Posterior vena cava (tissue), 2 donors: ENCODE results near the gene TMTC1. TPM values are rescaled to one million over a fixed set of nuclear protein-coding genes. Genes with fewer than 3 reads are reported as not detected.

Source experiments
- DNase-seq: peaks from one replicate; pipeline ENCODE4 v3.0.0-alpha.2; 2020; ENCODE audit warnings: low spot score
- intact Hi-C, 2 donors: fragments of 100-400 bp; cut with DNase I; formaldehyde crosslinking; loops; one replicate each; pipeline versions ENCODE4 v1.14.1 to v1.14.2; 2022 to 2023
- total RNA-seq, 2 donors: library from RNA; stranded (reverse); fragmentation: NEBNext Ultra II Directional; extraction: Animal tissue kit (Norgen Biotek cat#: 25700); gene quantifications; one replicate each; pipeline ENCODE4 v1.2.1, GENCODE V29; 2021
- donor health status: DM: yes; HTN: yes; CAD: no.
- donor health status: DM: yes; HTN: yes; CAD: no.

TMTC1 gene
- total RNA-seq, 2 donors from 2014 or later: 54.7 to 63.8 TPM

GRCh38 chr12:29750131-29750927 lies 33.4 kb downstream of the TMTC1 start:
- no peak for DNase-seq
- intact Hi-C loops: no loop called here

DNA sequence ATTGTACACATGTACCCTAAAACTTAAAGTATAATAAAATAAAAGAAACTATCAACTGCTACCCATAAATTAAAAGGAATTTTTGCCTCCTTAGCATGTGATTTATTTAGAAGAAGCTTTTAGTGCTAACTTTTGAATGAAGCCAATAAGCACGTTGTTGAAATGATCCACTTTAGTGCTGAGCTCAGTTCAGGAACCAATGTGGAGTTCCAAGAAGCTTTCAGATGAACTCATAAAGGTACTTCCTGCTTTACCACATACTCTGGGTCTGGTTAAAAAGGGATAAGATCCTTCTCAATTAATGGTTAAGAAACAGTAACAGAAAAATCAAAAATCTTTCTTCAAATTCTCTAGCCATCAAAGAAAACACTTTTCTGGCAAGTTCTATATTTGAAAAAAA lies 39.4 kb downstream of the TMTC1 start:
- intact Hi-C loops: no loop called here
- DNase-seq: no peak

DNA sequence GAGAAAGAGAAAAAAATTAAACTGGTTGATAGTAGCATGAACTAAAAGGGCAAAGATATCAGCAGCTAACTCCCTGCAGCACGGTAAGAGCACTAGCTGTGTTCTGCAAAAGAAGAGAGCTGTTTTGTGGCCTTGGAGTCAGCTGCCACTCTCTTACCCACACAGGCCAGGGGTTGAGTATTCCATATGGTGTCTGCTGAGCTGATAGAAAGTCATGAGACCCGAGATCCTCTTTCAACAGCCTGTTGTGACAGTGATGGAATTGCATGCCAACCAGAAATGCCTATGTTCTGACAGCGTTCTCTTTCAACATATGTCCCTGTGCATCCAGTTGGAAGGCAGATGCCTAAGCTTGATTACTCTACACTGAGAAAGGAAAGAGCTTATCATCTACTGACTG lies 39.9 kb downstream of the TMTC1 start:
- DNase-seq: no peak
- intact Hi-C loops: loop anchor here in 1 of 2 donors (2.0 kb wide), 1 partner anchor 17 kb away; no protein-coding TSS in a partner anchor

DNA sequence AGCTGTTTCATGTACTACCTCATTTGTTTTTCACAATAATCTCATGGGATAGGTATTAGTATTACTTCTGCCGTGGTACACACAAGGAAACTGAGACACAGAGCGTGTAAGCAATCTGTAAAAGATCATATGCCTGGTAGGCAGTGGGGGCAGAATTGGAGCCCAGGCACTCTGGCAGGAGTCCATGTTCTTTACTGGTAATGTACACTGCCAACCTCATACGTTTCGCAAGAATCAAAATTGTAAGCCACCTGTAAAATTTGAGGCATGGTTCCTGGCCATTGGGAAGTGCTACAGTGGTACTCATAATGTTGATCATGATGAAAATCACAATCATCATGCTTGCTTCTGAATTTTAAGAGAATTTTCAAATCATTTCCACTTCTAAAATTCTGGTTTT lies 40.7 kb downstream of the TMTC1 start:
- intact Hi-C loops: loop anchor here in 1 of 2 donors (2.0 kb wide), 1 partner anchor 18 kb away; no protein-coding TSS in a partner anchor
- DNase-seq: no peak

GRCh38 chr12:29742646-29743045 lies 41.1 kb downstream of the TMTC1 start:
- DNase-seq: no peak
- intact Hi-C loops: loop anchor here in 1 of 2 donors (2.0 kb wide), 1 partner anchor 18 kb away; no protein-coding TSS in a partner anchor

GRCh38 chr12:29741342-29742241 lies 42.1 kb downstream of the TMTC1 start:
- intact Hi-C loops: loop anchor here (2.0 kb wide), 2 partner anchors 19 to 45 kb away; no protein-coding TSS in a partner anchor
- no peak for DNase-seq

DNA sequence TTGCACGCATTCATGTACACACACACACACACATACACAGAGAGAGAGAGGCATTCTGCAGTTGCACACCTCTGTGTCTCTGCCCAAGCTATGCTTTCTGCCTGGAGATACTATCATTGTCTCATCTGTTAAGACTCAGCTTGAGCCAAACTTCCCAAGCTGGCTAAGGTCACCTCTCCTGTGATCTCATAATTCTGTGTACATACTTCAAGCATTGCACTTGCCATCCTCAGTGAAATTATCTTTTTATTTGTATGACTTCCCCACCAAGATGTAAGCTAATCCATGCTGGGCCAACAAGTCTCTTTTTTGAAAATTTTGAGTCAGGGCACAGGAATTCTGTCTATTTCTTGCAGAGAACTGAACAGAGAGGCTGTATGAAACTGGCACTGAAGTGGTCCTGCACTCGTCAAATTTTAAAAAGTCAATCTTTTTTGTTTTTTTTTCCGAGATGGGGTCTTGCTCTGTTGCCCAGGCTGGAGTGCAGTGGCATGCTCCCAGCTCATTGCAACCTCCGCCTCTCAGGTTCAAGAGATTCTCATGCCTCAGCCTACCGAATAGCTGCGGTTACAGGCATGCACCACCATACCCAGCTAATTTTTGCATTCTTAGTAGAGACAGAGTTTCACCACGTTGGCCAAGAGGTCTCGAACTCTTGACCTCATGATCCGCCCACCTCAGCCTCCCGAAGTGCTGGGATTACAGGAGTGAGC lies 44.3 kb downstream of the TMTC1 start:
- no peak for DNase-seq
- intact Hi-C loops: no loop called here

GRCh38 chr12:29738365-29738764 lies 45.4 kb downstream of the TMTC1 start:
- intact Hi-C loops: no loop called here
- no peak for DNase-seq

DNA sequence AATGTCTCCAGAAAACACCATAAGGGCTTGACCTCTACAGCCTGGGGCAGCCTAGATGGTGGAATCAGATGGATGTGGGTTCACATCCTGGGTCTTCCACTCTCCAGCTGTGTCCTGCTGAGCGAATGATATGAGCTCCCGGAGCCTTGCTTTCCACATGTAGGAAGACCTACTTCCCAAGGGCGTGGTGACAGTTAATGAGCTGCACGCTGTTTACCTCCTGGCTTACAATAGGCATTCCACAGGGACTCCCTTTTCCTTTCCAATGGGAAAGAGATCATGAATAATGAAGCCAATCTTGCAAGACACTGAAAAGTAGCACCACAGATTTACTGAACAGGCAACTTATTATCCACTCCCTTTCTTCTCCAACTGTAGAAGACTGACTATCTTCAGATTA lies 46.1 kb downstream of the TMTC1 start:
- DNase-seq: no peak
- intact Hi-C loops: no loop called here

GRCh38 chr12:29735604-29736003 lies 48.1 kb downstream of the TMTC1 start:
- DNase-seq: no peak
- intact Hi-C loops: no loop called here

DNA sequence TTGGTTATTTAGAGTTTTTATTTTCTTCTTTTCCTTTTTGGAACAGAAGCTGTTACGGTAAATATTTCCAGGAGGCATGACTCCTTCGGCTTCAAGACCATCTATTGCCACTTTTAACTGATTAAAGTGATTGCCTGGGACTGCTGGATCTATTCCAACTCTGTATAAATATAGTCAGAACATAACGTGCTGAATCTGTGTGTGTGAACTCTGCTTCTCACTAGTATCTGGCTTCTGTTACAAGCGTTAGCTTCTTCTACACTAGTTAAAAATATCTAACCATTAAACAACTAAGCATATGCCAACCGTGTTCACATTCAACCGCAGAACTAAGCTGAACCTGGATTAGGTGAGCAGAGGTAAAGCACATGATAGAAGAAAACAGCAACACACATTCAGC lies 49.0 kb downstream of the TMTC1 start:
- intact Hi-C loops: no loop called here
- no peak for DNase-seq

DNA sequence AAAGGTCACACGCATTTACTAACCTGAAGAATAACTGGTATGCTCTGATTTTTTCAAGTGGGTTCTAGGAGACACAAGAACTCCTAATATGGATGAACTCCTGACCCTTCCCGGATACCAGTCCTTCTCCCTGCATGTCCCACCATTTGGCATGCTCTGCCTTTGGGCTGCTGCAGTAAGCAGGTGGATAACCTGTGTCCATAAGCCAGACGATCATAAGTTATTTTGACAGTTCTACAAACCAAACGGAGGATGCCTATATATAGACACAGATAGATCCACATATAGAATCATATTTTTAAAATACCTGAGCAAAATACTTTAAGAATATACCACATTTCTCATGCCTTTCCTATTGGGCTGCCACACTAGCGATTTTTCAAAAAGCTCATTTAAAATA lies 49.4 kb downstream of the TMTC1 start:
- intact Hi-C loops: no loop called here
- DNase-seq: no peak

DNA sequence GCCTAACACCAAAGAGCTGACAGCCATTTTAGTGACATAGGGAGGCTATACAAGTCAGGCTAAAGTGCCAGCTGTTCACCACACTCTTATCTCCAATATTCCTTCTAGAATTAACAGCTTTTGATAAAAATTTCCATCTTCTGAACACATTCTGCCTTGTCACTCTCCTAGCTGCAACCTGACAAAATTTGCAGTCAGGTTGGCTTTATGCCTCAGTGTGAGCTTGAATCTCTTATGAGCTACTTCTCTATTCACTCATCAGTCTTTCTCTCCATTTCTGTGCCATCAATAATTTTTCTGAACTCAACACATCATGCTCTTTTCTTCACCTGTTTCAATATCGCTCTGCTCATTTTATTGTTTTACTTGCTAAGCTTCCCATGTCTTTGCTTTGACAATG lies 50.2 kb downstream of the TMTC1 start:
- DNase-seq: no peak

DNA sequence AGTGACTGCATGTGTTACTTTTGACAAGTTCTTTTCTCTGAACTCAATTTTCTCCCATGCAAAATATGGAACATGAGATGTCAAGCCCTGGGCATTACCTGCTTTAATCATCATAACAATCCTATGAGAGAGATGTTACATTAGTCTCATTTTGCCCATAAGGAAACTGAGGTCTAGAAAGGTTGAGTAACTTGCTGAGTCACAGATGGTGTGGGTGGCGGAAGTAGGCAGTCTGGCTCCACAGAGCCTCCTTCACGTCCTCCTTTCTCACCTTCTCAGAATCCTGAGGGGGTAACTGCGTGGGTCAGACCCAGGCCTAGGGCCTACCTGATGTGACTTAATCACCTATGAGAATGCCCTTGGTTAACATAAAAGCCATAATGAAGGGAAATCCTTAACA lies 50.7 kb downstream of the TMTC1 start:
- DNase-seq: no peak
- intact Hi-C loops: no loop called here

More for the DNA sequence above, 50.2 kb downstream of the TMTC1 start:
- intact Hi-C loops: no loop called here

GRCh38 chr12:29732593-29732992 lies 51.1 kb downstream of the TMTC1 start:
- no peak for DNase-seq
- intact Hi-C loops: no loop called here

DNA sequence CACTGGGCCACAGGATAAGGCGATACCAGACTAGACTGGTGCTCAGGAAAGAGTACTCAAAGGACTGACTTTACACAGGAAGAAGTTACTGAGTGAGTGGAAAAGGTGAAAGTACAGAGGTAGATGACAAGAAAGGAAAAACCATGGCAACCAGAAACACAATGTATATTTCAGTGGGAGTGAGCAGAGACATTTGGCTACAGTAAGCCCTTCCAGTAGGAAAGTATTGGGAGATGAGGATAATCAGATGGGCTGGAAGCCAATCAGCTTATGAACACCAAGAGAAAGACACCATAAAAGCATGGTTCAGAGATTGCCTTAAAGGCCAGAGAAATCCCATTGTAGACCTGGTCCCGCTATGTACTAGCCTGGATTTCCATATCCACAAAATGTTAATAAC lies 51.6 kb downstream of the TMTC1 start:
- DNase-seq: no peak
- intact Hi-C loops: no loop called here

GRCh38 chr12:29731591-29731990 lies 52.2 kb downstream of the TMTC1 start:
- no peak for DNase-seq
- intact Hi-C loops: no loop called here

GRCh38 chr12:29730481-29730880 lies 53.3 kb downstream of the TMTC1 start:
- no peak for DNase-seq
- intact Hi-C loops: no loop called here

DNA sequence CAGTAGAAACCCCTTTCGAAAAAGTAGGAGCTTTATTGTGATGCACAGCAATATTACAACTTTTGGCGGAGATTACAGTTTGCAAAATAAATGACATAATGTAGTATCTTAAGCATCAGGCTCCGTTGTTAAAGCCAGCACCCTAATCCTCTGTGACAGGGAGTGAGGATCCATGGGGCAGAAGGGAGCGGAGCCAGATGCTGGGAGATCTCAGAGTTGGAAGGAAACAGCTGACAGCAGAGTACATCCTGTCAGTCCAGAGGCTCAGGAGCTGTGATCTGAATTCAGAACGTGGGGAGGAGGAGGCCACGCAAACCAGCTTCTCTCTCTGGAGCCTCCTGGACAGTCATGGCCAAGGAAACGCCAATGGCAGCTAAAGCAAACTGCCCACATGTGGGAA lies 55.7 kb downstream of the TMTC1 start:
- intact Hi-C loops: no loop called here
- DNase-seq: no peak
